Endometrium (tissue), 2 donors: ENCODE results near the gene PLPP1.

Source experiments
- FAIRE-seq: peaks from 2 replicates; lab custom pipeline; 2012; peaks lifted over from hg19 to GRCh38; lab: Jason Lieb, UNC
- donor health status: control.
- donor health status: control.

The PLPP1 gene

GRCh38 chr5:55502759-55503158, 32.0 kb downstream of the PLPP1 start:
- FAIRE-seq: no peak

- FAIRE-seq: no peak
Measured at GRCh38 chr5:55498457-55498856, 36.3 kb downstream of the PLPP1 start.

- no peak for FAIRE-seq
Measured at GRCh38 chr5:55497712-55498111, 37.1 kb downstream of the PLPP1 start.

- no peak for FAIRE-seq
Measured at GRCh38 chr5:55495216-55495615, 39.5 kb downstream of the PLPP1 start.

GRCh38 chr5:55492449-55492848, 42.3 kb downstream of the PLPP1 start:
- no peak for FAIRE-seq

GRCh38 chr5:55485073-55485472, 49.7 kb downstream of the PLPP1 start:
- no peak for FAIRE-seq

- FAIRE-seq: no peak
Measured at GRCh38 chr5:55484531-55484930, 50.2 kb downstream of the PLPP1 start.

- FAIRE-seq: no peak
Measured at GRCh38 chr5:55483885-55484284, 50.9 kb downstream of the PLPP1 start.

GRCh38 chr5:55481293-55481855, 53.4 kb downstream of the PLPP1 start:
- FAIRE-seq: no peak

GRCh38 chr5:55480781-55481180, 54.0 kb downstream of the PLPP1 start:
- no peak for FAIRE-seq

GRCh38 chr5:55472642-55473041, 62.1 kb downstream of the PLPP1 start:
- FAIRE-seq: no peak

GRCh38 chr5:55471468-55471867, 63.3 kb downstream of the PLPP1 start:
- FAIRE-seq: no peak

- FAIRE-seq: no peak
Measured at GRCh38 chr5:55470282-55470681, 64.5 kb downstream of the PLPP1 start.

- FAIRE-seq: no peak
Measured at GRCh38 chr5:55469839-55470238, 64.9 kb downstream of the PLPP1 start.

GRCh38 chr5:55467862-55468551, 66.8 kb downstream of the PLPP1 start:
- peak; percentile 83 for FAIRE-seq

GRCh38 chr5:55463613-55464012, 71.2 kb downstream of the PLPP1 start:
- no peak for FAIRE-seq

- FAIRE-seq: no peak
Measured at GRCh38 chr5:55459572-55459971, 75.2 kb downstream of the PLPP1 start.

GRCh38 chr5:55456216-55456895, 78.4 kb downstream of the PLPP1 start:
- no peak for FAIRE-seq

GRCh38 chr5:55454282-55454681, 80.5 kb downstream of the PLPP1 start:
- FAIRE-seq: no peak

GRCh38 chr5:55453211-55453610, 81.6 kb downstream of the PLPP1 start:
- no peak for FAIRE-seq

- no peak for FAIRE-seq
Measured at GRCh38 chr5:55451976-55452375, 82.8 kb downstream of the PLPP1 start.

- FAIRE-seq: no peak
Measured at GRCh38 chr5:55450050-55450765, 84.6 kb downstream of the PLPP1 start.
